Mesothelial cell of epicardium (in vitro differentiated cells): ENCODE results near the gene RYR3. TPM values are rescaled to one million over a fixed set of nuclear protein-coding genes. Genes with fewer than 3 reads are reported as not detected.

Experiments
- DNase-seq, 2 experiments: peaks; one replicate each; pipeline ENCODE4 v3.0.0; 2021; ENCODE audit warnings: low spot score in 2 of 2; ENCODE audit not compliant: unreplicated experiment in 2 of 2
- H3K27ac Mint-ChIP-seq: 2 replicates; pipeline ENCODE4 v1.8.0; 2021; ENCODE audit warnings: mixed read lengths
- H3K27me3 Mint-ChIP-seq: 2 replicates; pipeline ENCODE4 v1.8.0; 2021; ENCODE audit warnings: low read depth, mixed read lengths
- H3K36me3 Mint-ChIP-seq: 2 replicates; pipeline ENCODE4 v1.8.0; 2021; ENCODE audit warnings: mixed read lengths
- H3K4me1 Mint-ChIP-seq: 2 replicates; pipeline ENCODE4 v1.8.0; 2021; ENCODE audit warnings: mixed read lengths
- H3K4me3 Mint-ChIP-seq: 2 replicates; pipeline ENCODE4 v1.8.0; 2021; ENCODE audit warnings: mild to moderate bottlenecking, moderate library complexity, mixed read lengths
- H3K9me3 Mint-ChIP-seq: 2 replicates; pipeline ENCODE4 v1.8.0; 2021; ENCODE audit warnings: mixed read lengths
- CTCF ChIP-seq: fragments of 200-600 bp; sonication (generic); IDR thresholded peaks from one replicate; pipeline ENCODE4 v1.5.0; 2021; ENCODE audit warnings: antibody characterized with exemption; ENCODE audit not compliant: unreplicated experiment
- total RNA-seq: library from RNA; stranded (reverse); gene quantifications from 3 replicates; pipeline ENCODE4 v1.2.1, GENCODE V29; 2021

Gene RYR3
- total RNA-seq, 1 donor from 2014 or later = 3.8 TPM

- DNase-seq = no peak
- H3K27me3 Mint-ChIP-seq = no peaks in the 10 kb centered on the region
- TF ChIP-seq CTCF = no peak
- H3K9me3 Mint-ChIP-seq = no peaks in the 10 kb centered on the region
- peaks cover 2% of the 10 kb centered on the region for H3K36me3 Mint-ChIP-seq
- no peak overlapping the region for H3K4me3 Mint-ChIP-seq
- peaks cover 7% of the 10 kb centered on the region for H3K4me1 Mint-ChIP-seq
- H3K27ac Mint-ChIP-seq = no peak overlapping the region
These were observed 540.3 kb downstream of the RYR3 start for GRCh38 chr15:33851079-33851478.

DNA sequence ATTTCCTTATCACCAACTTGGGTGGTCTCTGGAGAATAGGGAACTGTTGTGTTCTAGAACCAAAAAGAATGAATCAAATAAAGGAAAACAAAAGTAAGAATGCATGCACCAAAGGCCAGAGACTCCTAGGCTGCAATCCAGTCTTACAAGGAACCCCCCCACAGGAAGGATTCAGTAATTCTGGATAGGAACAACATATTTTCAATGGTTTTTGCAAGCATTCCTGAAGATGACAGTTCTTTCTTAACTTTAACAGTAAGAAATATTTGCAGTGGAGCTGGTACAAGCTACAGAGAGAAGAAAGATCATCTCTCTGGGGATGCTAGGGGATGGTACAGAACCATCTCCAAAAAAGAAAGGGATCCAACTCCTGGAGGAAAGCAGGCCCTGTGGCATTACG lies 541.3 kb downstream of the RYR3 start:
- Mint-ChIP-seq H3K4me3 (no peak overlapping the region), H3K27me3 (no peaks in the 10 kb centered on the region), H3K27ac (no peak overlapping the region), H3K36me3 (peaks cover 2% of the 10 kb centered on the region), H3K4me1 (no peaks in the 10 kb centered on the region), H3K9me3 (no peaks in the 10 kb centered on the region)
- no peak for DNase-seq
- no peak for TF ChIP-seq CTCF

DNA sequence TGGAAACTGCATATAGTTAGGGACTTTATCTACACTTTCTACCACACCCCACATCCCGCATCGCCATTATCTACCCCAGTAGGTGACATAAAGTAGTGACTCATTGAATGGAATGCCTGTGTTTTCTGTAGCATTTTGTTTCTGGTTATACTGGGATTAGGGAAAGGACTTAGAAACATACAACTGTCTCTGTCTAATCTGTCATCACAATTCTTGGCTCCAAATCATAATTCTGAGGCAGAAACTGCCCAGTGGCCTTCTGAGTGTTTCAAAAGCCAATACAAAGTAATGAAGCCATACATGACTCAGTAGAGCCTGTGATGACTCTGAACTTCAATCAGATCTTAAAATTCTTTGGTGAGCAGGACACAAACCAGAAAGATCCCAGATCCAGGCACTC lies 541.8 kb downstream of the RYR3 start:
- Mint-ChIP-seq H3K36me3 (peaks cover 6% of the 10 kb centered on the region), H3K27me3 (no peaks in the 10 kb centered on the region), H3K4me1 (no peaks in the 10 kb centered on the region), H3K4me3 (no peak overlapping the region), H3K27ac (no peak overlapping the region), H3K9me3 (no peaks in the 10 kb centered on the region)
- no peak for TF ChIP-seq CTCF
- no peak for DNase-seq

- Mint-ChIP-seq H3K4me1 (no peaks in the 10 kb centered on the region), H3K27ac (no peak overlapping the region), H3K27me3 (no peaks in the 10 kb centered on the region), H3K4me3 (no peak overlapping the region), H3K36me3 (peaks cover 9% of the 10 kb centered on the region), H3K9me3 (no peaks in the 10 kb centered on the region)
- TF ChIP-seq CTCF = no peak
- no peak for DNase-seq
These were observed 547.0 kb downstream of the RYR3 start for GRCh38 chr15:33857726-33858125.

- Mint-ChIP-seq H3K27ac (no peak overlapping the region), H3K27me3 (no peaks in the 10 kb centered on the region), H3K9me3 (no peaks in the 10 kb centered on the region), H3K36me3 (peaks cover 9% of the 10 kb centered on the region), H3K4me3 (no peak overlapping the region), H3K4me1 (no peaks in the 10 kb centered on the region)
- DNase-seq = no peak
- TF ChIP-seq CTCF = no peak
These were observed 548.1 kb downstream of the RYR3 start for GRCh38 chr15:33858836-33859235.

- Mint-ChIP-seq H3K9me3 (no peaks in the 10 kb centered on the region), H3K27ac (no peak overlapping the region), H3K4me1 (no peaks in the 10 kb centered on the region), H3K36me3 (peaks cover 8% of the 10 kb centered on the region), H3K27me3 (no peaks in the 10 kb centered on the region), H3K4me3 (no peak overlapping the region)
- DNase-seq = no peak
- no peak for TF ChIP-seq CTCF
These were observed 549.3 kb downstream of the RYR3 start for GRCh38 chr15:33859992-33860545.
